ENCODE data around the gene CAVIN3. TPM values are rescaled to one million over a fixed set of nuclear protein-coding genes. Genes with fewer than 3 reads are reported as not detected.

The CAVIN3 gene
- total RNA-seq, 2 experiments from 2014 or later: 1.9 to 2.7 TPM

DNA sequence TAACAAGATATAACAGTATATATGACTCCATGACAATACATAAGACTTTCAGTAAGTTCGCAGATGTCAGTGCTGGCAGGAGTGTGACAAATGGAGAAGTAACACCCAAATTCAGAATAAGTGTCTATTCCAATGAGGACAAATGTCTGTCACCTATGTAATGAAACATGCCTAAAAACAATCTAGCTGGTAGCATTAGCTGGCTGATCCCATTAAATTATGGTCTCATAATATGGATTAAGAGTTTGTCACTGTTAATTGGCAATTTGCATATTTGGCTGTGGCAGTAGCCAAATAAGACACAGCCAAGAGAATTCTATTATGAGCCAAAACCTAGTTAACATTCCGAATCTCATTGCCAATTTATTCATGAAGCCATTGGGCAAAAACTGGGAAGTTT lies 30.2 kb upstream of the CAVIN3 start:
- Mint-ChIP-seq H3K27me3 (peaks cover 2% of the 10 kb centered on the region), H3K4me3 (no peak overlapping the region), H3K9me3 (no peaks in the 10 kb centered on the region), H3K36me3 (ENCODE audit: low read depth) (no peaks in the 10 kb centered on the region), H3K27ac (no peak overlapping the region), H3K4me1 (peaks cover 3% of the 10 kb centered on the region)
- POLR2A ChIA-PET: no interaction called here
- CTCF ChIA-PET: interaction anchor here (1.1 to 6.2 kb wide), 5 partner anchors 8 to 337 kb away, joined by 3 to 39 read pairs (median 5); no protein-coding TSS in a partner anchor
- no peak for DNase-seq

GRCh38 chr11:6350043-6350442 lies 29.7 kb upstream of the CAVIN3 start:
- CTCF ChIA-PET: interaction anchor here (0.6 to 6.2 kb wide), 5 partner anchors 13 to 337 kb away, joined by 3 to 39 read pairs (median 5); no protein-coding TSS in a partner anchor
- H3K4me1 Mint-ChIP-seq: peaks cover 3% of the 10 kb centered on the region
- H3K4me3 Mint-ChIP-seq: no peak overlapping the region
- H3K27me3 Mint-ChIP-seq: peaks cover 2% of the 10 kb centered on the region
- H3K27ac Mint-ChIP-seq: no peak overlapping the region
- H3K9me3 Mint-ChIP-seq: no peaks in the 10 kb centered on the region
- no peak for DNase-seq
- H3K36me3 Mint-ChIP-seq (ENCODE audit: low read depth): no peaks in the 10 kb centered on the region
- POLR2A ChIA-PET: no interaction called here

DNA sequence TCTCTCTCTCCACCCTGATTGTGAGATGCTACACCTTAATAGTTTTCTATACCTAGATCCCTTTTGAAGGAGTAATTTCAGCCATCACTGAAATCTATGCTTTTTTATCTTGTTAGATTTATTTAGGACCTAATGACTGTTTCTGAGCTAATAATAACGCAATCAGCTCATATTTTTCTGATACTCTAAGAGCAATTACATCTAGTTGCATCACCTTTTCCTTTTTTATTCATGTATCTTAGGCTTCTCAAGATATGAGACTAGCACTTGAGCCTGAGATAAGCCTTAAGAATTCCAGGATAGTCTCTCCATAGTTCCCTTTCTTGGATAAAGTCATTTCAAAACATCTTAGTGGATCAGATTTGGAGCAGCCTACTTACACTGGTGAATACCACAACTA lies 25.1 kb upstream of the CAVIN3 start:
- ChIA-PET CTCF (interaction anchor here (1.0 to 2.4 kb wide), 2 partner anchors 8 to 18 kb away, joined by 3 to 7 read pairs; no protein-coding TSS in a partner anchor), POLR2A (no interaction called here)
- Mint-ChIP-seq H3K27me3 (no peaks in the 10 kb centered on the region), H3K27ac (no peak overlapping the region), H3K9me3 (no peaks in the 10 kb centered on the region), H3K36me3 (ENCODE audit: low read depth) (no peaks in the 10 kb centered on the region), H3K4me1 (no peaks in the 10 kb centered on the region), H3K4me3 (no peak overlapping the region)
- no peak for DNase-seq

DNA sequence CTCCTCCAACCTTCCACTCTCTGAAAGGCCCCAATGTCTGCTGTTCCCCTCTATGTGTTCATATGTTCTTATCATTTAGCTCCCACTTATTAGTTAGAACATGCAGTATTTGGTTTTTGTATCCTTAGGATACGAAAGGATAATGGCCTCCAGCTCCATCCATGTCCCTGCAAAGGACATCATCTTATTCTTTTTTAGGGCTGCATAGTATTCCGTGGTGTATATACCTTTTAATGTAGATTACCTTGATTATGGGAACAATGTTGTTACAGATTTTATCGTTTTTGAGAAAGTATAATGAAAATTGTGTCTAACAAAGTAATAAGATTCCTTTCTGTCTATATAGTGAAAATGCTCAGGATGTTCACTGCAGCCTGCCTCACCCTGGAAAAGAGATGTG lies 16.0 kb upstream of the CAVIN3 start:
- H3K9me3 Mint-ChIP-seq: no peaks in the 10 kb centered on the region
- ChIA-PET POLR2A (no interaction called here), CTCF (no interaction called here)
- H3K36me3 Mint-ChIP-seq (ENCODE audit: low read depth): no peaks in the 10 kb centered on the region
- DNase-seq: no peak
- no peak overlapping the region for H3K4me3 Mint-ChIP-seq
- H3K27me3 Mint-ChIP-seq: peaks cover 21% of the 10 kb centered on the region
- H3K4me1 Mint-ChIP-seq: no peaks in the 10 kb centered on the region
- no peak overlapping the region for H3K27ac Mint-ChIP-seq

DNA sequence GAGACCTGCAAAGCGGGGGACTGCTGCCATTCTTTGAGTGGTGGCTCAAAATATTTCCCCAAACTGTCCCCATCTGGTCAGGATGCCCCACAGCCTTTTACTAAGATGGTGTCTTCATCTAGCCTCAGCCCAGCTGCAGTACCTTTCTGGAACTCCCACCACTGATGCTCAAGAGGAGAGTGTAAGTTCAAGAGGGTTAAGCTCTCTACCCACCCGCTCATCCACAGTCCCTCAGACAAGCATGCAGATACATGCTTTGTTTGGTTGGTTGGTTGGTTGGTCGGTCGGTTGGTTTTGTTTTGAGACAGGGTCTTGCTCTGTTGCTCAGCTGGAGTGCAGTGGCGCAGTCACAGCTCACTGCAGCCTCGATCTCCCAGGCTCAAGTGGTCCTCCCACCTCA lies 14.5 kb upstream of the CAVIN3 start:
- CTCF ChIA-PET: interaction anchor here (1.1 kb wide), 1 partner anchor 19 kb away, joined by 3 read pairs; no protein-coding TSS in a partner anchor
- no peak for DNase-seq
- H3K9me3 Mint-ChIP-seq: no peaks in the 10 kb centered on the region
- H3K27ac Mint-ChIP-seq: no peak overlapping the region
- no peaks in the 10 kb centered on the region for H3K4me1 Mint-ChIP-seq
- peaks cover 27% of the 10 kb centered on the region for H3K27me3 Mint-ChIP-seq
- H3K4me3 Mint-ChIP-seq: no peak overlapping the region
- POLR2A ChIA-PET: no interaction called here
- no peaks in the 10 kb centered on the region for H3K36me3 Mint-ChIP-seq (ENCODE audit: low read depth)

DNA sequence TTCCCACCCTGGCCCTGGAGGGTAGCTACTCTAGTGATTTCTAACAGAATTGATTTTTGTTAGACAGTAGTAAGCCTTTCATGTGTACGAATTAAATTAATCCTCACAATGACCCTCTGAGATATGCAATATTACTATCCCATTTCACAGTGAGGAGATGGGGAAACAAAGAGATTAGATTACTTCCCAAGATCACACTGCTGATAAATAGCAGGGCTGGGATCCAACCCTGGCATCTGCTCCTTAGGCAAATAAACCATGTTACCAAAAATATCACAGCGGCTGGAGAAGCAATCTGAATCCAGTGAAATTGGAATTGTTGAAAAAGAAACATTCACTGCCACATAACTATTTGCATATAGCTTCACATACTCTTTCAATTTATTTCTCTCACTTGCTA lies 12.8 kb upstream of the CAVIN3 start:
- CTCF ChIA-PET: interaction anchor here (1.3 kb wide), 1 partner anchor 17 kb away, joined by 3 read pairs; no protein-coding TSS in a partner anchor
- H3K9me3 Mint-ChIP-seq: no peaks in the 10 kb centered on the region
- no peaks in the 10 kb centered on the region for H3K4me1 Mint-ChIP-seq
- no peak overlapping the region for H3K4me3 Mint-ChIP-seq
- peaks cover 32% of the 10 kb centered on the region for H3K27me3 Mint-ChIP-seq
- DNase-seq: no peak
- POLR2A ChIA-PET: no interaction called here
- H3K36me3 Mint-ChIP-seq (ENCODE audit: low read depth): no peaks in the 10 kb centered on the region
- H3K27ac Mint-ChIP-seq: no peak overlapping the region

DNA sequence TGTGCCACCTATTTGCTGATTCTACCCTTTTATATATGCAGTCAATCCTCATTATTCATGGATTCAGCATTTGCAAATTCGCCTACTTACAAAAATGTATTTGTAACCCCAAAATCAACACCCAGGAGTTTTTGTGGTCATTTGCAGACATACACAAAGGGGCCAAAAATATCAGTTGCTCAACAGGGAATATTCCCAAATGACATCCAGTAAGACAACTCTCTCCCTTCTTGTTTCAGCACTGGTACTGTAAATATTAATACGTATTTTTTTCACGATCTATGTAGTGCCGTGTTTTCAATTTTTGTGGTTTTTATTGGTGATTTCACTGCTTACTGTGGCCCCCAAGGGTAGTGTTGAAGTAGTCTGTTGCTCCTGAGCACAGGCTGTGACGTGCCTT lies 11.8 kb upstream of the CAVIN3 start:
- Mint-ChIP-seq H3K4me1 (no peaks in the 10 kb centered on the region), H3K27me3 (peaks cover 37% of the 10 kb centered on the region), H3K27ac (no peak overlapping the region), H3K4me3 (no peak overlapping the region), H3K9me3 (no peaks in the 10 kb centered on the region), H3K36me3 (ENCODE audit: low read depth) (no peaks in the 10 kb centered on the region)
- DNase-seq: no peak
- CTCF ChIA-PET: interaction anchor here (1.1 kb wide), 1 partner anchor 10 kb away, joined by 3 read pairs; no protein-coding TSS in a partner anchor
- POLR2A ChIA-PET: no interaction called here

- ChIA-PET POLR2A (no interaction called here), CTCF (interaction anchor here (2.1 kb wide), 1 partner anchor 13 kb away, joined by 5 read pairs; no protein-coding TSS in a partner anchor)
- Mint-ChIP-seq H3K27ac (no peak overlapping the region), H3K36me3 (ENCODE audit: low read depth) (no peaks in the 10 kb centered on the region), H3K27me3 (peaks cover 36% of the 10 kb centered on the region), H3K9me3 (no peaks in the 10 kb centered on the region), H3K4me1 (no peaks in the 10 kb centered on the region), H3K4me3 (no peak overlapping the region)
- DNase-seq: no peak
Measured at GRCh38 chr11:6328321-6328720, 8.0 kb upstream of the CAVIN3 start.

DNA sequence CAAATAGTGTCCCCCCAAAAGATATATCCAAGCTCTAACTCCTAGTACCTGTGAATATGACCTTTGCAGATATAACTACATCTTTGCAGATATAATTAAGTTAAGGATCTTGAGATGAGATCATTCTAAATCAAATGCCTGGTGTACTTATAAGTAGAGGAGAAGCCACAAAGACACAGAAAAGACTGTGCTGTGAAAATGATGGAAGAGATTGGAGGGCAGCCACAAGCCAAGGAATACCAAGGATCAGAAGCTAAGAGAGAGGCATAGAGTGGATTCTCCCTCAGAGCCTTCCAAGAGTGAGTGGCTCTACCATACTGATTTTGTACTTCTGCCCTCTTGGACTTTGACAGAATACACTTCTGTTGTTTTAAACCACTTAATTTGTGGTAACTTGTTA lies 7.5 kb upstream of the CAVIN3 start:
- Mint-ChIP-seq H3K36me3 (ENCODE audit: low read depth) (no peaks in the 10 kb centered on the region), H3K4me3 (no peak overlapping the region), H3K27me3 (peaks cover 36% of the 10 kb centered on the region), H3K4me1 (no peaks in the 10 kb centered on the region), H3K27ac (no peak overlapping the region), H3K9me3 (no peaks in the 10 kb centered on the region)
- DNase-seq: no peak
- CTCF ChIA-PET: interaction anchor here (1.3 to 2.1 kb wide), 2 partner anchors 14 to 25 kb away, joined by 3 to 5 read pairs; no protein-coding TSS in a partner anchor
- POLR2A ChIA-PET: no interaction called here

DNA sequence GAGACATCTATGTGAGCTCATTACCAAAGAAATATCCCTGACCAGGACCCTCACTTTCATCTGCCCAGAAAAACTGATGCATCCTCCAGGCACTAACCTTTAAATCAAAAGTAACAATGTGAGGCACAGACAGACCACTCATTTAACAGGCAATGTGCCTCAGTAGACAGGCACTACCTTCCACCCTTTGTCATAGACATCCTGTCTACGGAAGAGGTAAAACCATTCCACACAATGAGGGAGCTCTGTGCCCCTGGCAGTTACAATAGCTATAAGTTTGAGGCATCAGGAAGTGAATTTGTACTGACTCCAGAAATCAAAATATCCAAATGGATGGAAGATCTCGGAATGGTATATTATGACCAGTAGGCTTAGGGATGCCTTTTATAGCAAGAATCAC lies 6.7 kb upstream of the CAVIN3 start:
- CTCF ChIA-PET: interaction anchor here (0.6 to 2.1 kb wide), 4 partner anchors 14 to 52 kb away, joined by 3 to 5 read pairs (median 4); no protein-coding TSS in a partner anchor
- Mint-ChIP-seq H3K4me1 (peaks cover 6% of the 10 kb centered on the region), H3K9me3 (no peaks in the 10 kb centered on the region), H3K27ac (no peak overlapping the region), H3K4me3 (no peak overlapping the region), H3K27me3 (peaks cover 36% of the 10 kb centered on the region), H3K36me3 (ENCODE audit: low read depth) (no peaks in the 10 kb centered on the region)
- POLR2A ChIA-PET: no interaction called here
- no peak for DNase-seq

- no peak overlapping the region for H3K27ac Mint-ChIP-seq
- DNase-seq: no peak
- H3K27me3 Mint-ChIP-seq: peaks cover 33% of the 10 kb centered on the region
- H3K4me3 Mint-ChIP-seq: no peak overlapping the region
- H3K4me1 Mint-ChIP-seq: peaks cover 11% of the 10 kb centered on the region
- ChIA-PET POLR2A (no interaction called here), CTCF (interaction anchor here (0.6 to 2.1 kb wide), 4 partner anchors 15 to 53 kb away, joined by 3 to 5 read pairs (median 4); no protein-coding TSS in a partner anchor)
- H3K36me3 Mint-ChIP-seq (ENCODE audit: low read depth): no peaks in the 10 kb centered on the region
- H3K9me3 Mint-ChIP-seq: no peaks in the 10 kb centered on the region
Measured at GRCh38 chr11:6326303-6326702, 6.0 kb upstream of the CAVIN3 start.

- ChIA-PET POLR2A (no interaction called here), CTCF (interaction anchor here (0.7 to 3.2 kb wide), 5 partner anchors 12 to 40 kb away, joined by 3 to 18 read pairs (median 5); no protein-coding TSS in a partner anchor)
- DNase-seq: no peak
- H3K4me3 Mint-ChIP-seq: no peak overlapping the region
- H3K4me1 Mint-ChIP-seq: peaks cover 27% of the 10 kb centered on the region
- no peaks in the 10 kb centered on the region for H3K36me3 Mint-ChIP-seq (ENCODE audit: low read depth)
- H3K27ac Mint-ChIP-seq: no peak overlapping the region
- peaks cover 35% of the 10 kb centered on the region for H3K27me3 Mint-ChIP-seq
- H3K9me3 Mint-ChIP-seq: no peaks in the 10 kb centered on the region
Measured at GRCh38 chr11:6323291-6323905, 3.1 kb upstream of the CAVIN3 start.

GRCh38 chr11:6321961-6322362 lies 1.7 kb upstream of the CAVIN3 start:
- H3K4me1 Mint-ChIP-seq: peaks cover 27% of the 10 kb centered on the region
- peak overlapping the region; percentile 74 for H3K27ac Mint-ChIP-seq
- CTCF ChIA-PET: interaction anchor here (0.6 to 3.2 kb wide), 7 partner anchors 24 to 361 kb away, joined by 3 to 18 read pairs (median 5); partner anchors contain the start of gene MRPL17
- H3K9me3 Mint-ChIP-seq: no peaks in the 10 kb centered on the region
- POLR2A ChIA-PET: no interaction called here
- DNase-seq: no peak
- no peak overlapping the region for H3K4me3 Mint-ChIP-seq
- no peaks in the 10 kb centered on the region for H3K36me3 Mint-ChIP-seq (ENCODE audit: low read depth)
- peaks cover 34% of the 10 kb centered on the region for H3K27me3 Mint-ChIP-seq
